T1000 (cell line): ENCODE data around the gene RUFY4.
"Not testable (repeated sequence)": the region's sequence is repeated elsewhere in the genome, so short reads cannot be mapped to it uniquely, and the experiment has no call there.

Experiments
- DNase-seq: peaks from one replicate; lab custom pipeline; 2025; ENCODE audit warnings: mixed read lengths; lab: John Stamatoyannopoulos, UW

Gene RUFY4

GRCh38 chr2:218068721-218069334, at the start of gene RUFY4:
Gene RUFY4 (plus strand): TSS chr2:218069253. CDS start chr2:218070606, 1,353 bp downstream.
- not testable (repeated sequence) for DNase-seq

GRCh38 chr2:218019411-218020060, 49.5 kb upstream of the RUFY4 start:
- no peak for DNase-seq

GRCh38 chr2:218020281-218020680, 48.8 kb upstream of the RUFY4 start:
- no peak for DNase-seq

- DNase-seq, result no peak
Measured at GRCh38 chr2:218020966-218021535, 48.0 kb upstream of the RUFY4 start.

GRCh38 chr2:218021536-218022071, 47.4 kb upstream of the RUFY4 start:
- no peak for DNase-seq

GRCh38 chr2:218022131-218022850, 46.8 kb upstream of the RUFY4 start:
- DNase-seq, result no peak

- no peak for DNase-seq
Measured at GRCh38 chr2:218022851-218023530, 46.1 kb upstream of the RUFY4 start.

GRCh38 chr2:218023636-218024035, 45.4 kb upstream of the RUFY4 start:
- no peak for DNase-seq

GRCh38 chr2:218024336-218024735, 44.7 kb upstream of the RUFY4 start:
- no peak for DNase-seq

- no peak for DNase-seq
Measured at GRCh38 chr2:218024871-218025270, 44.2 kb upstream of the RUFY4 start.

- DNase-seq, result no peak
Measured at GRCh38 chr2:218026244-218026643, 42.8 kb upstream of the RUFY4 start.

- DNase-seq, result no peak
Measured at GRCh38 chr2:218026676-218027425, 42.2 kb upstream of the RUFY4 start.

- no peak for DNase-seq
Measured at GRCh38 chr2:218027426-218028188, 41.4 kb upstream of the RUFY4 start.

- DNase-seq, result no peak
Measured at GRCh38 chr2:218028189-218028495, 40.9 kb upstream of the RUFY4 start.

GRCh38 chr2:218028562-218029348, 40.3 kb upstream of the RUFY4 start:
- DNase-seq, result no peak

GRCh38 chr2:218029366-218030360, 39.4 kb upstream of the RUFY4 start:
- DNase-seq, result no peak

GRCh38 chr2:218030409-218031195, 38.5 kb upstream of the RUFY4 start:
- no peak for DNase-seq

GRCh38 chr2:218031261-218031660, 37.8 kb upstream of the RUFY4 start:
- no peak for DNase-seq
